HL-60 (cell line): ENCODE results near the gene BUD23.

Source experiments
- POLR2AphosphoS5 ChIP-seq: IDR thresholded peaks from 2 replicates; pipeline ENCODE4 v1.6.1; 2012; ENCODE audit warnings: low read depth
- SPI1 ChIP-seq: IDR thresholded peaks from 2 replicates; pipeline ENCODE4 v1.6.1; 2012; ENCODE audit warnings: low read depth, mild to moderate bottlenecking, borderline replicate concordance
- TF ChIP-seq, protein P1 (sequence below): IDR thresholded peaks from one replicate; pipeline ENCODE4 v1.5.1; 2011; ENCODE audit warnings: low read length, control low read depth, inconsistent platforms; ENCODE audit not compliant: insufficient read depth
- TF ChIP-seq, protein P2 (sequence below): IDR thresholded peaks from 2 replicates; pipeline ENCODE4 v1.6.1; 2012; ENCODE audit warnings: low read depth; ENCODE audit not compliant: insufficient replicate concordance

DNA sequence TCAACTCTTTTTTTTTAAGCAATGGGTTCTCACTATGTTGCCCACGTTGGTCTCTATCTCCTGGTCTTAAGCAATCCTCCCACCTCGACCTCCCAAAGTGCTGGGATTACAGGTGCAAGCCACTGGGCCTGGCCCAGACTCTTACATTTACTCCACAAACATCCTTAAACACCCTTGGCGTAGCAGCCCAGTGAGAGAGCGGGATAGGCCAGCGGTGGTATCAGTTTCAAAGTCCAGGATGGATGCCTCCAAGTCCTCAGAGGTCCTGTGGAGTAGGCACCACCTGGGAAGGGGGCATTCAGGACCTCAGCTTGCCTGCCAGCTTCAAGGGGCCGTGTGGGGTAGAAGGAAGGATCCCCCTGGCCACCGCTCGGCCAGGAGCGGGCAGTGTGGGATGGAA is 33.8 kb upstream of the BUD23 start:
- TF ChIP-seq, protein P1, sequence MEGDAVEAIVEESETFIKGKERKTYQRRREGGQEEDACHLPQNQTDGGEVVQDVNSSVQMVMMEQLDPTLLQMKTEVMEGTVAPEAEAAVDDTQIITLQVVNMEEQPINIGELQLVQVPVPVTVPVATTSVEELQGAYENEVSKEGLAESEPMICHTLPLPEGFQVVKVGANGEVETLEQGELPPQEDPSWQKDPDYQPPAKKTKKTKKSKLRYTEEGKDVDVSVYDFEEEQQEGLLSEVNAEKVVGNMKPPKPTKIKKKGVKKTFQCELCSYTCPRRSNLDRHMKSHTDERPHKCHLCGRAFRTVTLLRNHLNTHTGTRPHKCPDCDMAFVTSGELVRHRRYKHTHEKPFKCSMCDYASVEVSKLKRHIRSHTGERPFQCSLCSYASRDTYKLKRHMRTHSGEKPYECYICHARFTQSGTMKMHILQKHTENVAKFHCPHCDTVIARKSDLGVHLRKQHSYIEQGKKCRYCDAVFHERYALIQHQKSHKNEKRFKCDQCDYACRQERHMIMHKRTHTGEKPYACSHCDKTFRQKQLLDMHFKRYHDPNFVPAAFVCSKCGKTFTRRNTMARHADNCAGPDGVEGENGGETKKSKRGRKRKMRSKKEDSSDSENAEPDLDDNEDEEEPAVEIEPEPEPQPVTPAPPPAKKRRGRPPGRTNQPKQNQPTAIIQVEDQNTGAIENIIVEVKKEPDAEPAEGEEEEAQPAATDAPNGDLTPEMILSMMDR = no peak
- TF ChIP-seq POLR2AphosphoS5 (no peak), SPI1 (no peak)
- TF ChIP-seq, protein P2, sequence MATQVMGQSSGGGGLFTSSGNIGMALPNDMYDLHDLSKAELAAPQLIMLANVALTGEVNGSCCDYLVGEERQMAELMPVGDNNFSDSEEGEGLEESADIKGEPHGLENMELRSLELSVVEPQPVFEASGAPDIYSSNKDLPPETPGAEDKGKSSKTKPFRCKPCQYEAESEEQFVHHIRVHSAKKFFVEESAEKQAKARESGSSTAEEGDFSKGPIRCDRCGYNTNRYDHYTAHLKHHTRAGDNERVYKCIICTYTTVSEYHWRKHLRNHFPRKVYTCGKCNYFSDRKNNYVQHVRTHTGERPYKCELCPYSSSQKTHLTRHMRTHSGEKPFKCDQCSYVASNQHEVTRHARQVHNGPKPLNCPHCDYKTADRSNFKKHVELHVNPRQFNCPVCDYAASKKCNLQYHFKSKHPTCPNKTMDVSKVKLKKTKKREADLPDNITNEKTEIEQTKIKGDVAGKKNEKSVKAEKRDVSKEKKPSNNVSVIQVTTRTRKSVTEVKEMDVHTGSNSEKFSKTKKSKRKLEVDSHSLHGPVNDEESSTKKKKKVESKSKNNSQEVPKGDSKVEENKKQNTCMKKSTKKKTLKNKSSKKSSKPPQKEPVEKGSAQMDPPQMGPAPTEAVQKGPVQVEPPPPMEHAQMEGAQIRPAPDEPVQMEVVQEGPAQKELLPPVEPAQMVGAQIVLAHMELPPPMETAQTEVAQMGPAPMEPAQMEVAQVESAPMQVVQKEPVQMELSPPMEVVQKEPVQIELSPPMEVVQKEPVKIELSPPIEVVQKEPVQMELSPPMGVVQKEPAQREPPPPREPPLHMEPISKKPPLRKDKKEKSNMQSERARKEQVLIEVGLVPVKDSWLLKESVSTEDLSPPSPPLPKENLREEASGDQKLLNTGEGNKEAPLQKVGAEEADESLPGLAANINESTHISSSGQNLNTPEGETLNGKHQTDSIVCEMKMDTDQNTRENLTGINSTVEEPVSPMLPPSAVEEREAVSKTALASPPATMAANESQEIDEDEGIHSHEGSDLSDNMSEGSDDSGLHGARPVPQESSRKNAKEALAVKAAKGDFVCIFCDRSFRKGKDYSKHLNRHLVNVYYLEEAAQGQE = no peak
